GM23338 (cell line): ENCODE data around the gene MGAT5. TPM values are rescaled to one million over a fixed set of nuclear protein-coding genes. Genes with fewer than 3 reads are reported as not detected.

ENCODE experiments used
- ATAC-seq: fragments of 200-7000 bp; cut with Tn5 transposase; 3 replicates; pipeline ENCODE4 v1.9.1; 2020
- DNase-seq: peaks from one replicate; pipeline ENCODE4 v3.0.0-alpha.2; 2015; ENCODE audit warnings: low spot score
- H2AFZ ChIP-seq: fragments of 200-600 bp; sonication (generic); 2 replicates; pipeline ENCODE4 v1.8.0; 2016; ENCODE audit warnings: antibody characterized with exemption, mild to moderate bottlenecking, moderate library complexity
- H3F3A ChIP-seq: fragments of 200-600 bp; sonication (generic); replicated peaks from 2 replicates; pipeline ENCODE4 v1.8.0; 2017; ENCODE audit warnings: antibody characterized with exemption, mixed run types, low read depth
- H3K27ac ChIP-seq: fragments of 200-600 bp; sonication (generic); 2 replicates; pipeline ENCODE4 v1.6.1; 2016; ENCODE audit warnings: low read depth
- H3K27me3 ChIP-seq: fragments of 200-600 bp; sonication (generic); 2 replicates; pipeline ENCODE4 v1.8.0; 2016; ENCODE audit warnings: mild to moderate bottlenecking, mixed run types, moderate library complexity; ENCODE audit not compliant: insufficient read depth
- H3K36me3 ChIP-seq: fragments of 200-600 bp; sonication (generic); 2 replicates; pipeline ENCODE4 v1.8.0; 2016; ENCODE audit warnings: mild to moderate bottlenecking; ENCODE audit not compliant: insufficient read depth
- H3K4me1 ChIP-seq: fragments of 200-600 bp; sonication (generic); 2 replicates; pipeline ENCODE4 v1.8.0; 2016; ENCODE audit warnings: mild to moderate bottlenecking, moderate library complexity; ENCODE audit not compliant: insufficient read depth
- H3K4me2 ChIP-seq: fragments of 200-600 bp; sonication (generic); 2 replicates; pipeline ENCODE4 v1.7.1; 2017; ENCODE audit warnings: mixed run types
- H3K4me3 ChIP-seq: fragments of 200-600 bp; sonication (generic); 2 replicates; pipeline ENCODE4 v1.6.1; 2016; ENCODE audit warnings: mixed run types
- H3K79me2 ChIP-seq: fragments of 200-600 bp; sonication (generic); replicated peaks from 2 replicates; pipeline ENCODE4 v1.8.0; 2017; ENCODE audit warnings: mild to moderate bottlenecking; ENCODE audit not compliant: insufficient read depth
- H3K9me2 ChIP-seq: fragments of 200-600 bp; sonication (generic); 2 replicates; pipeline ENCODE4 v1.8.0; 2017; ENCODE audit not compliant: insufficient read depth
- H4K20me1 ChIP-seq: fragments of 200-600 bp; sonication (generic); replicated peaks from 2 replicates; pipeline ENCODE4 v1.8.0; 2017; ENCODE audit warnings: mild to moderate bottlenecking; ENCODE audit not compliant: insufficient read depth
- H3K27ac Mint-ChIP-seq: 2 replicates; pipeline ENCODE4 v1.8.0; 2020; ENCODE audit warnings: inconsistent platforms, mild to moderate bottlenecking, moderate library complexity, mixed read lengths
- H3K27me3 Mint-ChIP-seq: 3 replicates; pipeline ENCODE4 v1.8.0; 2022; ENCODE audit warnings: low read depth, mild to moderate bottlenecking, moderate library complexity, mixed read lengths, inconsistent platforms; ENCODE audit not compliant: insufficient read depth, poor library complexity
- H3K36me3 Mint-ChIP-seq: 3 replicates; pipeline ENCODE4 v1.8.0; 2021; ENCODE audit warnings: low read depth, mild to moderate bottlenecking, inconsistent platforms, moderate library complexity, mixed read lengths
- H3K4me1 Mint-ChIP-seq: 3 replicates; pipeline ENCODE4 v1.8.0; 2020; ENCODE audit warnings: mild to moderate bottlenecking, inconsistent platforms, mixed read lengths
- H3K4me3 Mint-ChIP-seq: 3 replicates; pipeline ENCODE4 v1.8.0; 2021; ENCODE audit warnings: moderate library complexity, mild to moderate bottlenecking, inconsistent platforms, mixed read lengths
- H3K9me3 Mint-ChIP-seq: 3 replicates; pipeline ENCODE4 v1.8.0; 2020; ENCODE audit warnings: moderate library complexity, mild to moderate bottlenecking, inconsistent platforms, mixed read lengths
- CREB1 ChIP-seq: fragments of 250-450 bp; sonication (Bioruptor Pico); IDR thresholded peaks from 2 replicates; pipeline ENCODE4 v1.5.0; 2020; ENCODE audit warnings: low read depth, mild to moderate bottlenecking, moderate library complexity
- CTCF ChIP-seq, 2 experiments: fragments of 200-600 bp in 1 of 2; sonication (generic) in 1 of 2; conservative IDR thresholded peaks; 2 replicates each; pipeline versions ENCODE4 v1.5.1 to v1.6.1; 2016 to 2017; ENCODE audit warnings: antibody characterized with exemption in 2 of 2, low read depth in 2 of 2, mild to moderate bottlenecking in 2 of 2, moderate library complexity in 1 of 2
- EZH2phosphoT487 ChIP-seq: fragments of 200-600 bp; sonication (generic); IDR thresholded peaks from one replicate; pipeline ENCODE4 v1.8.1; 2018; ENCODE audit warnings: antibody characterized with exemption; ENCODE audit not compliant: unreplicated experiment
- POLR2AphosphoS5 ChIP-seq: IDR thresholded peaks from 2 replicates; pipeline ENCODE4 v1.6.1; 2016; ENCODE audit warnings: antibody characterized with exemption, low read depth
- REST ChIP-seq: IDR thresholded peaks from one replicate; pipeline ENCODE4 v1.6.1; 2018; ENCODE audit warnings: antibody characterized with exemption; ENCODE audit not compliant: unreplicated experiment
- STAT1 ChIP-seq: IDR thresholded peaks from one replicate; pipeline ENCODE4 v1.6.1; 2016; ENCODE audit warnings: antibody characterized with exemption; ENCODE audit not compliant: unreplicated experiment
- ZNF114 ChIP-seq: fragments of 250-450 bp; sonication (Bioruptor Pico); IDR thresholded peaks from 2 replicates; pipeline ENCODE4 v1.5.0; 2020; ENCODE audit warnings: mild to moderate bottlenecking, moderate library complexity
- ZNF331 ChIP-seq: fragments of 250-450 bp; sonication (Bioruptor Pico); IDR thresholded peaks from 2 replicates; pipeline ENCODE4 v1.5.0; 2020; ENCODE audit warnings: low read depth, mild to moderate bottlenecking, moderate library complexity
- polyA plus RNA-seq: library from polyadenylated mRNA; unstranded; fragments of >200 nt; fragmentation: Nextera tagmentation; extraction: Ambion mirVana; gene quantifications from 2 replicates; pipeline ENCODE4 v1.2.1, GENCODE V29; 2016
- total RNA-seq: library from RNA; depleted of rRNA; stranded (reverse); fragments of >200 nt; shearing (Covaris generic); gene quantifications from 2 replicates; pipeline ENCODE4 v1.2.3, GENCODE V29; 2014

Gene MGAT5
- total and polyA plus RNA-seq, 2 experiments from 2014 or later = 4.6 to 27.6 TPM

DNA sequence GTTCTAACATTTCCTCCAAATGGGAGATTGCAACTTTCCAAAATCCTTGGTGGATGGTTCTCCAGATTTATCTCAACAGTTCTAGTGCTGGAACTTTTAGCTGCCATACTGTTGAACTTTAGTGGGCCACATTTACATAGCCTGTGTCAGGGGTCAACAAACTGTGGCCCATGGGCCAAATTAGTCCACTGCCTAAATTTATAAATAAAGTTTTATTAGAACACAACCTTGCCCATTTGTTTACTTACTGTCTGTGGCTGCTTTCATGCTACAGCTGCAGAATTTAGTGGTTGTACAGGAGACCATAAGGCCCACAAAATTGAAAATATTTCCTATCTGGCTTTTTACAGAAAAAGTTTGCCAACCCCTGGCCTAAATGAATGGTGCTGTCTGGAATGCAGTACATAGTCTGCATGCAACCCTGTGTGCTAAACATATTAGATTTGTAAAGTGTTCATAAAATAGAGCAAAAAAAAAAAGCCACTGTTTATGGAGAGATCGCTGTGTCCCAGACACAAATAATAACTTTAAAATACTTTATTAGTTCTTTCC lies 30.3 kb downstream of the MGAT5 start:
- Histone ChIP-seq H3K79me2 (peaks cover 7% of the 10 kb centered on the region; the same call in 1 of the 2 replicates), H3K4me3 (no peak overlapping the region), H3K4me2 (no peak overlapping the region), H3K27ac (no peak overlapping the region), H3K36me3 (no peaks in the 10 kb centered on the region), H2AFZ (no peak overlapping the region), H3K27me3 (no peaks in the 10 kb centered on the region), H3K9me2 (no peaks in the 10 kb centered on the region), H3F3A (no peaks in the 10 kb centered on the region), H3K4me1 (no peaks in the 10 kb centered on the region), H4K20me1 (no peaks in the 10 kb centered on the region; the same call in 1 of the 2 replicates)
- DNase-seq = no peak
- Mint-ChIP-seq H3K27me3 (no peaks in the 10 kb centered on the region), H3K27ac (no peak overlapping the region), H3K4me3 (no peak overlapping the region), H3K36me3 (no peaks in the 10 kb centered on the region), H3K9me3 (no peaks in the 10 kb centered on the region), H3K4me1 (peaks cover 3% of the 10 kb centered on the region)
- no peak for TF ChIP-seq EZH2phosphoT487
- no peak for TF ChIP-seq ZNF114 (CRISPR knock-in tag)
- TF ChIP-seq POLR2AphosphoS5 = no peak
- TF ChIP-seq CREB1 (CRISPR knock-in tag) = no peak
- TF ChIP-seq STAT1 = no peak
- no peak for ATAC-seq

DNA sequence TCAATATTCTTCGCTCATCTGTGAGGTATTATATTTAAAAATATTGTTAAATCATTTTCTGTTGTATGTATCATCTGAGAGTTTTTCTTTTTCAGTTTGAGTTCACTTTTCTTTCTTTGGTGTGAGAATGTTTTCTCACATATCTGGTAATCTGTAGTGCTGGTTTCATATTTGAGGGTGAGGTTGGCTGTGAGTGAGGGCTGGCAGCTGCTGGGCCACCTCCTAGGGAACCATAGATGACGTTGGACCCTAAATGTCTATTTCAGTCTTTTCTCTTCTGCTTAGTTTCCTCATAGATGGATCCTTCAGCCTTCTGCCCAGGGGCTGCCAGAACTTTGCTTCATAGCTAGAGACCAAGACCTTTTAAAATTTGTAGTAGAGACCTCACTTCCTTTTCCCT lies 33.5 kb downstream of the MGAT5 start:
- no peak for ATAC-seq
- TF ChIP-seq CTCF (conservative IDR thresholded peaks at IDR 0.05; ENCODE audit: low read depth in 2 of 2) (no peak), EZH2phosphoT487 (no peak), POLR2AphosphoS5 (no peak), ZNF331 (no peak), REST (no peak)
- Histone ChIP-seq H3K27ac (no peak overlapping the region), H3K4me1 (peaks cover 2% of the 10 kb centered on the region; the same call in 1 of the 2 replicates), H3K4me3 (no peak overlapping the region), H3K4me2 (no peak overlapping the region), H3K79me2 (peaks cover 7% of the 10 kb centered on the region), H3F3A (no peaks in the 10 kb centered on the region), H2AFZ (no peak overlapping the region), H3K36me3 (no peaks in the 10 kb centered on the region), H3K9me2 (no peaks in the 10 kb centered on the region), H3K27me3 (no peaks in the 10 kb centered on the region), H4K20me1 (peaks cover 8% of the 10 kb centered on the region)
- Mint-ChIP-seq H3K4me3 (no peak overlapping the region), H3K36me3 (no peaks in the 10 kb centered on the region), H3K27me3 (no peaks in the 10 kb centered on the region), H3K27ac (no peak overlapping the region), H3K9me3 (no peaks in the 10 kb centered on the region), H3K4me1 (peaks cover 5% of the 10 kb centered on the region)
- DNase-seq = no peak
